ENCODE results near the gene NDE1.
"Not testable (repeated sequence)": the region's sequence is repeated elsewhere in the genome, so short reads cannot be mapped to it uniquely, and the experiment has no call there.

NDE1 gene

GRCh38 chr16:15650698-15651171 is 690 bp downstream of the NDE1 start:
- peak in 1 of 2 donors; percentile 15 for DNase-seq (ENCODE audit: low read depth in 2 of 2)

GRCh38 chr16:15652293-15653001 is 2.4 kb downstream of the NDE1 start:
- DNase-seq (ENCODE audit: low read depth in 2 of 2) = no peak

- DNase-seq (ENCODE audit: low read depth in 2 of 2) = no peak
These were observed 3.2 kb downstream of the NDE1 start for GRCh38 chr16:15653227-15653626.

- no peak for DNase-seq (ENCODE audit: low read depth in 2 of 2)
These were observed 4.5 kb downstream of the NDE1 start for GRCh38 chr16:15654591-15654990.

GRCh38 chr16:15655561-15655960 is 5.5 kb downstream of the NDE1 start:
- not testable (repeated sequence) for DNase-seq (ENCODE audit: low read depth in 2 of 2)

GRCh38 chr16:15658149-15658548 is 8.1 kb downstream of the NDE1 start:
- no peak for DNase-seq (ENCODE audit: low read depth in 2 of 2)

- DNase-seq (ENCODE audit: low read depth in 2 of 2) = no peak
These were observed 8.5 kb downstream of the NDE1 start for GRCh38 chr16:15658556-15658955.

- no peak for DNase-seq (ENCODE audit: low read depth in 2 of 2)
These were observed 10.2 kb downstream of the NDE1 start for GRCh38 chr16:15660203-15660601.

GRCh38 chr16:15665107-15665506 is 15.1 kb downstream of the NDE1 start:
- DNase-seq (ENCODE audit: low read depth in 2 of 2) = no peak

- no peak for DNase-seq (ENCODE audit: low read depth in 2 of 2)
These were observed 17.2 kb downstream of the NDE1 start for GRCh38 chr16:15667091-15667742.

- no peak for DNase-seq (ENCODE audit: low read depth in 2 of 2)
These were observed 21.6 kb downstream of the NDE1 start for GRCh38 chr16:15671530-15672117.

GRCh38 chr16:15672127-15672513 is 22.1 kb downstream of the NDE1 start:
- not testable (repeated sequence) for DNase-seq (ENCODE audit: low read depth in 2 of 2)

GRCh38 chr16:15672514-15673167 is 22.6 kb downstream of the NDE1 start:
- peak; percentile 24 to 44 for DNase-seq (ENCODE audit: low read depth in 2 of 2)

GRCh38 chr16:15674571-15674970 is 24.5 kb downstream of the NDE1 start:
- no peak for DNase-seq (ENCODE audit: low read depth in 2 of 2)

GRCh38 chr16:15676506-15676905 is 26.5 kb downstream of the NDE1 start:
- no peak for DNase-seq (ENCODE audit: low read depth in 2 of 2)

- DNase-seq (ENCODE audit: low read depth in 2 of 2) = no peak
These were observed 27.4 kb downstream of the NDE1 start for GRCh38 chr16:15677447-15677846.

GRCh38 chr16:15682105-15682570 is 32.1 kb downstream of the NDE1 start:
- peak in 1 of 2 donors; percentile 6 for DNase-seq (ENCODE audit: low read depth in 2 of 2)

GRCh38 chr16:15686287-15686686 is 36.2 kb downstream of the NDE1 start:
- no peak for DNase-seq (ENCODE audit: low read depth in 2 of 2)

- DNase-seq (ENCODE audit: low read depth in 2 of 2) = no peak
These were observed 39.2 kb downstream of the NDE1 start for GRCh38 chr16:15689290-15689689.

- DNase-seq (ENCODE audit: low read depth in 2 of 2) = no peak
These were observed 40.3 kb downstream of the NDE1 start for GRCh38 chr16:15690296-15690695.

GRCh38 chr16:15691046-15691445 is 41.0 kb downstream of the NDE1 start:
- no peak for DNase-seq (ENCODE audit: low read depth in 2 of 2)

GRCh38 chr16:15692508-15692907 is 42.5 kb downstream of the NDE1 start:
- not testable (repeated sequence) for DNase-seq (ENCODE audit: low read depth in 2 of 2)

All from stimulated activated CD8-positive, alpha-beta memory T cell treated with anti-CD3 and anti-CD28 coated beads, Interleukin-2, amount 100 ng/mL, for 1 hour (primary cell).